Muscle of back (tissue), 11 donors: ENCODE results near the gene HAGHL. TPM values are rescaled to one million over a fixed set of nuclear protein-coding genes. Genes with fewer than 3 reads are reported as not detected.
"Not testable (repeated sequence)": the region's sequence is repeated elsewhere in the genome, so short reads cannot be mapped to it uniquely, and the experiment has no call there.

Experiments used
- DNase-seq, 3 donors: peaks; one replicate each; pipeline versions ENCODE4 v3.0.0 to v3.0.0-alpha.2; 2013
- polyA plus RNA-seq, 10 donors: library from polyadenylated mRNA; unstranded; fragments of 120-200 nt; gene quantifications; one replicate each; pipeline ENCODE4 v1.2.1, GENCODE V29; 2013; ENCODE audit not compliant: insufficient read length in 10 of 10

The HAGHL gene
- polyA plus RNA-seq, 10 donors: 1.3 to 6.8 (median 2.0) TPM

DNA sequence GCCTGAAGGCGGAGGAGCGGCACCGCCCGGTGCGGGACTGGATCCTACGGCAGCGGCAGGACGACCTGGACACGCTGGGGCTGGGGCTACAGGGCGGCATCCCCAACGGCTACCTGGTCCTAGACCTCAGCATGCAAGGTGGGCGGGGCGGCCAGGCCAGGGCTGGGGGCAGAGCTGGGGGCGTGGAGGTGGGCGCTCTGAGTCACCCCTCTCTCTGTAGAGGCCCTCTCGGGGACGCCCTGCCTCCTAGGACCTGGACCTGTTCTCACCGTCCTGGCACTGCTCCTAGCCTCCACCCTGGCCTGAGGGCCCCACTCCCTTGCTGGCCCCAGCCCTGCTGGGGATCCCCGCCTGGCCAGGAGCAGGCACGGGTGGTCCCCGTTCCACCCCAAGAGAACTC, 41.5 kb downstream of the HAGHL start:
- DNase-seq: no peak

DNA sequence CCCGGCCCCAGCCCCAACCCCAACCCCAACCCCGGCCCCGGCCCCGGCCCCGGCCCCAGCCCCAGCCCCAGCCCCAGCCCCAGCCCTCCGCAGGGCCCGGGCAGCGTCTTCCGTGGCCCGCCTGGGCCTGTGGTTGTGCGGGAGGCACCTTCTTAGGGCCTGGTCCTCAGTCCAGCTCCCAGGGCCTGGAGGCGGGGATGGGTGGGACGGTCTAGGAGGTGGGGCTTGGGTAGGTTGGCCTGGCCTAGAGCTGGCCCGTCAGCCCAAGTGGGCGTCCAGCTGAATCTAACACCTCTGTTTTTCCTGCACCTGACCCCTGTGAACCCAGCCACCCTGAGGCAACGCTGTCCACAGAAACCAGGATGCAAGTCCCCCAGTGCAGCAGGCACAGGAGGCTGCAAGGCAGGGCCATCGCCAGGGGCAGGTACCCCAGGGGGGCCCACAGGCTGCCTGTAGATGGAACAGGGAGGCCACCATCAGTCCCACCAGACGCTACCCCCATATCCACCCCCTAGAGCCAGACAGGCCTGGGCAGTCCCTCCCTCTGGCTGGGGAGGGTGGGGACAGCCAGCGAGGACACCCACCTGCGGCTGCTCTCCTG, 42.4 kb downstream of the HAGHL start:
- DNase-seq: no peak

DNA sequence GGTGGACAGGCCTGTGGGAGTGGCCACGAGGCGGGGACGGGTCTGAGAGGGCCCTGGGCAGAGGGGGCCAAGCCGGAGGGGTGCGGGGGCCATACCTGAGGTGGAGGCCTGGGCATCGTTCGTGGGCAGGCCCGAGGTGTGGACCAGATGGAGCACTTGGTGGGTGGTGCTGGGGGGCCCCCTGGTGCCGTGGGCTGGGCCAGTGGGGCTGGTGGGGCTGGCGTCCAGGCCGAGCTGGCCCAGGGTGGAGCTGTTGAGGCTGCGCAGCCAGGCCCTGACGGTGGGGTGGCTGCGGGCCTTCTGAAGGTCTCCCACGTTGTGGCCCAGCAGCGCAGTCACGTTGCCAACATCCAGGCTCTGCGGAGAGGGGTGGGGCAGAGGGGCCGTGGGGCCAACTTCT, 43.0 kb downstream of the HAGHL start:
- DNase-seq: no peak

DNA sequence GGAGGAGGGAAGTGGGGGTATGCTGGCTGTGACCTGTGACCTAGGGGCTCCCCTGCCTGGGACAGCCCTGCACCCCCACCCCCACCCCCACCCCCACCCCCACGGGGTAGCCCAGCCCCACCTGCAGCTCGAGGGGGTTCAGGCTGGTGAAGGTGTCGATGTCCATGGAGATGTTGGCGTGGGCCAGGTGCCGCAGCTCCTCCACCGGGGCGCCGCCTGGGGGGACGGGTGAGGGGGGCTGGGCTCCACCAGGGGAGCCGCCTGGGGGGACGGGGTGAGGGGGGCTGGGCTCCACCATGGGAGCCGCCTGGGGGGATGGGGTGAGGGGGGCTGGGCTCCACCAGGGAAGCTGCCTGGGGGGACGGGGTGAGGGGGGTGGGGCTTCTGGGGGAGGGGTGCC, 43.5 kb downstream of the HAGHL start:
- DNase-seq: no peak

DNA sequence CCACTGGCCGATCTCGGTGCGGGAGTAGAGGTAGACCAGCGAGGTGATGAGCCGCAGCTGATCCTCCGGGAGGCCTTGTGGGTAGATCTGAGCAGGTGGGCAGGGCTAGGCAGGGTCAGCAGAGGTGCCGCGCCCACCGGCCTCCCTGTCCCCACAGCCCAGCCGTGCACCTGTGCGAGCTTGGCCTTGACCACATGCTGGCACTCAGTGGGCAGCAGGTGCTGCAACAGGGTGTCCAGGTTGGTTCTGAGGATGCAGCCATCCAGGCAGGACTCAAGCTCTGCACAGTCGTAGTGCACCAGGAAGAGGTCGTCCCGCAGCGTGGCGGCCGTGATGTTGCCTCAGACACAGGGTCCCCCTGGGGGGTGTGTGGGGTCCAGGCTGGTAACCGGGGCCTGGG, 46.1 kb downstream of the HAGHL start:
- no peak for DNase-seq

DNA sequence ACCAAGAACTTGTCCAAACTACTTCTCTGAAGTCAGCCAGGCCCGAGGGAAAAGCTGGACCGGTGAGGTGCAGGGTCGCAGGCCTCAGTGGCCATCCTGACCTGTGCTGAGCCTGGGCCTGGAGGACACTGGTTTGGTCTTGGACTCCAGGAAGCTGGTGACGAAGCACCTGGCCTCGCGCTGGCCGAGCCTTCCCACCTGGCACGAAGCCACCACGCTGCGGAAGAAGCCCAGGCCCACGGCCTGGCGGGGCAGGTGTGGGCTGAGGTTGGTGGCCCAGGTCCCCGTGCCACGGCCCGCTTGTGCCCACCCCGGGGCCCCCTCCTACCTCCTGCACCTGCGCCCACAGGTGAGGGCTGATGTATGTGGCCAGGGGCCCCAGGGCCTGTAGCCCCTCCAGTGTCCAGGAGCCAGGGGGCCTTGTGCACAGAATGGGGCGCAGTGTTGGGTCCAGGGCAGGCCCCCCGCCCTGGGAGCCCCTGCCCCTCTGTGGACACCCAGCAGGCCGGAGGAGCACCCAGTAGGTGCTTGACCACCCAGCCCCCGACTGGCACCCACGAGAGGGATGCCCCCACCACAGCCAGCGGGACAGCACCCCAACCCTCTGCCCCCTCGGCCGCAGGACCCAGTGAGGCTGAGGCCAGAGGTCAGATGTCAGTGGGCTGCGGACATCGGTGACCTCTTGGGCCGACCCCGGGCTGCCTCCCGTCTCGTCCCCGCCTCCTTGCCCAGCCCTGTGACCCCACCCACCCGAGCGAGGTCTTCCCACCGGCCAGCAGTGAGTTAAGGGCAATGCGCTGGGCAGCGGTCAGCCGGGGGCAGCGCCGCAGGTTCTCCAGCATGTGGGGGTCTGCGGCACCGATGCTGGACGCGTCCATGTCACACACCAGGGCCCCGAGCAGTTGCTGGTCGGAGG, 47.4 kb downstream of the HAGHL start:
- DNase-seq: no peak

DNA sequence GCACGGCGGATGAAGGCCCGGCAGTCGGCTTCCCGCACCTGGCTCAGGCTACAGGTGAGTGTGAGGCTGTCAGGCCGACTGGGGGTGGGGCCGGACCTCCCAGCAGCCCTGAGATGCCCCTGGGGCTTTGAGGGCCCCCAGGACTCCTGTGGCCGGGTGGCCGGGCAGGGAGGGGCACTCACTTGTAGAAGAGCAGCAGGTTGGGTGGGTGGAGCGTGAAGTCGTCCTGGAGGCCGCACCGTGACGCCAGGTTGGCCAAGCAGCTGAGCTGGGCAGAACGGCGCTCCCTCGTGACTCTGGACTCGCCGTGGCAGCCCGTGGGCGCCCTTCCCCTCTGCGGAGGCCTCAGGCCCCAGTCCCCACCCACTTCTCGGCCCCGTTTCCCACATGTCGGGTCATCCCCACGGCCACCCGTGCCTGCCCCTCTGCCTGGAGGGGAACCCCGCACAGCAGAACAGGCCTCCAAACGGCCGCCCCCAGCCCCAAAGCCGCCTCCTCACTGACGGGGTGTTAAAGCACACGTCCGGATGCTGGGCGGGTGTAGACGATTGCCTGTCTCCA, 48.4 kb downstream of the HAGHL start:
- DNase-seq: no peak

DNA sequence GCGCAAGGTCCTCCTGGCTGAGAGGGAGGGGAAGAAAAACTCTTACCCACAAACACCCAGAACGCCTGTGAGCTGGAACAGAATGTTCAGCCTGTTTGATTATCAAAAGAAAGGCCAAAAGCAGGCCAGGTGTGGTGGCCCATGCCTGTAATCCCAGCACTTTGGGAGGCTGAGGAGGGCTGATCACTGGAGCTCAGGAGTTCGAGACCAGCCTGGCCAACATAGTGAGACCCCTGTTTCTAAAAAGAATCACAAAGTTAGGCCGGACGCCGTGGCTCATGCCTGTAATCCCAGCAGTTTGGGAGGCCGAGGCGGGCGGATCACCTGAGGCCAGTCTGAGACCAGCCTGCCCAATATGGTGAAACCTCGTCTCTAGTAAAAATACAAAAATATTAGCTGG, 49.4 kb downstream of the HAGHL start:
- DNase-seq: not testable (repeated sequence)

DNA sequence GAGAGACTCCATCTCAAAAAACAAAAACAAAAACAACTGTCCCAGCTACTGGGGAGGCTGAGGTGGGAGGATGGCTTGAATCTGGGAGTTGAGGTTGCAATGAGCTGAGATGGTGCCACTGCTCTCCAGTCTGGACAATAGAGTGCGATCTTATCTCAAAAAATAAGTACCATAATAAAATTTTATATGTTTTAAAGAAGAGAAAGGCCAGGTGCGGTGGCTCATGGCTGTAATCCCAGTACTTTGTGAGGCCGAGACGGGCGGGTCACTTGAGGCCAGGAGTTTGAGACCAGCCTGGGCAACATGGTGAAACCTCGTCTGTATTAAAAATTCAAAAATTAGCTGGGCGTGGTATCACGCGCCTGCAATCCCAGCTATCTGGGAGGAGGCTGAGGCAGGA, 49.9 kb downstream of the HAGHL start:
- no peak for DNase-seq

DNA sequence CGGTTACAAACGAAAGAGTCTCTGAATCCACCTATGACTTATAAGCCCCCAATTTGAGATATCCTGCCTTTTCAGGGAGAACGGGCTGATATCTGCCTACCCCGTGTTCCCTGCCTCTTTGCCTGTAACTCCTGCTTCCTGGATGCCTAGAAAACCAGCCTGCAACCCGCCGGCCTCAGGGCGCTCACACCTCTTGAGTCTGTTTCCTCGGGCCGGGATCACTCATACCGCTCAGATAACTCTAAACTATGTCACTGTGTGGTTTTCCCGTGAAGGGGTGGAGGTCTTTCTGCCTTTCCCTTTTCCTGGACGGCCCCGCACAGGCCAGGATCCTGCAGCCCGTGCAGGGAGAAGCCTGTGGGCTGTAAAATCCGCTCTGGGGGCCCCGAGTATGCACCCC, 50.9 kb downstream of the HAGHL start:
- DNase-seq: no peak

DNA sequence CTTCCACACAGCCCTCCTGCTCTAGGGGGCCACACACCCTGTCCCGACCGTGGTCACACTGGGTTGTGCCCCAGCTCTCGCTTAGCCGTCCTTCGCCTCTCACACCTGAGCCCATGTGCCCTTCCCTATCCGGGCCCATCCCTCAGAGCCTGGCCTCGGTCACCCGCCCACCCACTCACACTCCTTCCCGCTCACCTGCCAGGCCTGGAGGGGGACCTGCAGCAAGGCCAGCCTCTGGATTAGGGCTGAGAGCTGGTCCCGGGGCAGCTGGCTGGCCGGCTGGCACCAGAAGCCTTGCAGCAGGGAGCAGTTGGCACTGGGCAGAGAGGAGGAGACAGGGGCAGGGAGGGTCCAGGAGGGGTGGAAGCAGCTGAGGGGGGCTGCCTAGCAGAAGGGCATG, 51.5 kb downstream of the HAGHL start:
- DNase-seq: no peak

DNA sequence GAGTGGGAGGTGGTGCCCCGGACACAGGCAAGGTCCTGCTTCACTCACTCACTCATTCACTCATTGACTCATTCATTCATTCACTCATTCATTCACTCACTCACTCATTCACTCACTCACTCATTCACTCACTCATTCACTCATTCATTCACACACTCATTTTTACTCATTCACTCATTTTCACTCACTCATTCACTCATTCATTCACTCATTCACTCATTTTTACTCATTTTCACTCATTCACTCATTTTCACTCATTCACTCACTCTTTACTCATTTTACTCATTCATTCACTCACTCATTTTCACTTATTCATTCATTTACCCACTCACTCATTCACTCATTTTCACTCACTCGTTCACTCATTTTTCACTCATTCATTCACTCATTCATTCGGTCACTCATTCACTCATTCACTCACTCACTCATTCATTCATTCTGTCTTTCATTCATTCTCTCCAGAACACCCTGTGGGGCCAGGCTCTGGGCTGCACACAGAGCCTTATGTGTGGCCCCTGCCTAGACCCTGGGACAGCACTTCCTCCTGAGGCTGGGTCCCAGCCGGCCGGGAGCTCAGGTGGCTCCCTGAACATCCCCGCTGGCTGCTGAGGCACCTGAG, 52.1 kb downstream of the HAGHL start:
- no peak for DNase-seq

Other genes starting within 250 kb of the HAGHL start
- 10 to 100 TPM; 14.3 to 30.0 (median 24.0) TPM for gene CAPN15, start 199.4 kb upstream of the HAGHL start, polyA plus RNA-seq
- gene PRR35, start 166.7 kb upstream of the HAGHL start, polyA plus RNA-seq: under 1 TPM in 5 of 10 donors, not detected in 5; 0.09 to 0.25 (median 0.12) TPM
- 1 to 10 TPM in 5 of 10 donors, under 1 TPM in 5; 0.77 to 1.5 (median 0.98) TPM for gene NHLRC4, start 160.1 kb upstream of the HAGHL start, polyA plus RNA-seq
- gene PIGQ, start 157.1 kb upstream of the HAGHL start, polyA plus RNA-seq: 10 to 100 TPM; 12.5 to 25.3 (median 16.8) TPM
- gene RAB40C, start 137.0 kb upstream of the HAGHL start, polyA plus RNA-seq: 10 to 100 TPM in 8 of 10 donors, 1 to 10 TPM in 2; 8.9 to 15.7 (median 10.8) TPM
- under 1 TPM; 0.18 to 0.79 (median 0.40) TPM for gene WFIKKN1, start 96.1 kb upstream of the HAGHL start, polyA plus RNA-seq
- gene METTL26, start 90.8 kb upstream of the HAGHL start, polyA plus RNA-seq: 10 to 100 TPM; 28.0 to 61.3 (median 40.0) TPM
- gene MCRIP2, start 85.3 kb upstream of the HAGHL start, polyA plus RNA-seq: 10 to 100 TPM in 4 of 10 donors, 1 to 10 TPM in 6; 8.0 to 12.5 (median 9.8) TPM
- 10 to 100 TPM; 10.7 to 26.2 (median 17.5) TPM for gene WDR90, start 77.7 kb upstream of the HAGHL start, polyA plus RNA-seq
- gene RHOT2, start 59.0 kb upstream of the HAGHL start, polyA plus RNA-seq: 10 to 100 TPM; 34.3 to 74.1 (median 54.4) TPM
- 1 to 10 TPM in 8 of 10 donors, under 1 TPM in 2; 0.85 to 1.8 (median 1.2) TPM for gene RHBDL1, start 51.4 kb upstream of the HAGHL start, polyA plus RNA-seq
- gene STUB1, start 46.7 kb upstream of the HAGHL start, polyA plus RNA-seq: 100 to 1,000 TPM in 4 of 10 donors, 10 to 100 TPM in 6; 73.3 to 119 (median 98.5) TPM
- gene JMJD8, start 42.8 kb upstream of the HAGHL start, polyA plus RNA-seq: 10 to 100 TPM; 23.1 to 41.3 (median 29.5) TPM
- 1 to 10 TPM; 5.0 to 8.6 (median 7.1) TPM for gene WDR24, start 36.7 kb upstream of the HAGHL start, polyA plus RNA-seq
- 1 to 10 TPM in 2 of 10 donors, under 1 TPM in 8; 0.22 to 1.1 (median 0.44) TPM for gene FBXL16, start 21.3 kb upstream of the HAGHL start, polyA plus RNA-seq
- gene METRN, start 12.0 kb upstream of the HAGHL start, polyA plus RNA-seq: 10 to 100 TPM; 18.5 to 34.8 (median 27.3) TPM
- 10 to 100 TPM in 6 of 10 donors, 1 to 10 TPM in 4; 6.4 to 18.5 (median 12.9) TPM for gene ANTKMT, start 6.0 kb upstream of the HAGHL start, polyA plus RNA-seq
- 1 to 10 TPM in 4 of 10 donors, under 1 TPM in 6; 0.59 to 2.1 (median 0.96) TPM for gene CCDC78, start 663 bp upstream of the HAGHL start, polyA plus RNA-seq
- gene CIAO3, start 13.9 kb downstream of the HAGHL start, polyA plus RNA-seq: 10 to 100 TPM; 11.4 to 17.5 (median 15.0) TPM
- gene MSLN, start 33.6 kb downstream of the HAGHL start, polyA plus RNA-seq: 1 to 10 TPM in 2 of 10 donors, under 1 TPM in 8; 0.28 to 3.8 (median 0.55) TPM
- 10 to 100 TPM in 2 of 10 donors, 1 to 10 TPM in 8; 6.8 to 13.7 (median 9.0) TPM for gene RPUSD1, start 61.3 kb downstream of the HAGHL start, polyA plus RNA-seq
- gene CHTF18, start 61.5 kb downstream of the HAGHL start, polyA plus RNA-seq: 10 to 100 TPM in 9 of 10 donors, 1 to 10 TPM in 1; 9.3 to 20.5 (median 14.5) TPM
- gene GNG13, start 73.6 kb downstream of the HAGHL start, polyA plus RNA-seq: under 1 TPM in 1 of 10 donors, not detected in 9; 0.16 TPM
- gene LMF1, start 243.9 kb downstream of the HAGHL start, polyA plus RNA-seq: 10 to 100 TPM in 6 of 10 donors, 1 to 10 TPM in 4; 7.7 to 13.5 (median 10.4) TPM